HG03342 (cell line): ENCODE data around the gene RELA.

Source experiments
- ATAC-seq: cut with Tn5 transposase; IDR thresholded peaks from one replicate; pipeline ENCODE4 v1.9.1; 2021; ENCODE audit warnings: mild to moderate bottlenecking, moderate library complexity; ENCODE audit not compliant: unreplicated experiment

Gene RELA

GRCh38 chr11:65634440-65634839 lies 28.3 kb downstream of the RELA start:
- no peak for ATAC-seq

GRCh38 chr11:65634109-65634436 lies 28.6 kb downstream of the RELA start:
- no peak for ATAC-seq

- no peak for ATAC-seq
Observed at GRCh38 chr11:65633390-65634108, 29.2 kb downstream of the RELA start.

- ATAC-seq = no peak
Observed at GRCh38 chr11:65630215-65630614, 32.5 kb downstream of the RELA start.

GRCh38 chr11:65629579-65629978 lies 33.1 kb downstream of the RELA start:
- ATAC-seq = no peak

GRCh38 chr11:65627202-65627601 lies 35.5 kb downstream of the RELA start:
- ATAC-seq = no peak

- ATAC-seq = no peak
Observed at GRCh38 chr11:65625628-65626342, 36.9 kb downstream of the RELA start.

- no peak for ATAC-seq
Observed at GRCh38 chr11:65624931-65625627, 37.6 kb downstream of the RELA start.

- no peak for ATAC-seq
Observed at GRCh38 chr11:65623852-65624616, 38.7 kb downstream of the RELA start.

- no peak for ATAC-seq
Observed at GRCh38 chr11:65623177-65623576, 39.5 kb downstream of the RELA start.

GRCh38 chr11:65622011-65622410 lies 40.7 kb downstream of the RELA start:
- ATAC-seq = no peak

GRCh38 chr11:65621460-65621859 lies 41.3 kb downstream of the RELA start:
- no peak for ATAC-seq

GRCh38 chr11:65620666-65621065 lies 42.0 kb downstream of the RELA start:
- ATAC-seq = no peak

GRCh38 chr11:65619281-65619928 lies 43.3 kb downstream of the RELA start:
- ATAC-seq = no peak

GRCh38 chr11:65618763-65619162 lies 44.0 kb downstream of the RELA start:
- ATAC-seq = no peak

GRCh38 chr11:65617990-65618751 lies 44.5 kb downstream of the RELA start:
- no peak for ATAC-seq

GRCh38 chr11:65617136-65617850 lies 45.4 kb downstream of the RELA start:
- no peak for ATAC-seq

- ATAC-seq = no peak
Observed at GRCh38 chr11:65616575-65617001, 46.1 kb downstream of the RELA start.

GRCh38 chr11:65615950-65616574 lies 46.7 kb downstream of the RELA start:
- ATAC-seq = peak; percentile 7
